Neuron (in vitro differentiated cells): ENCODE data around the gene LAMP5.

ENCODE experiments used
- H2AFZ ChIP-seq: one replicate; pipeline ENCODE4 v1.6.1; 2013; ENCODE audit warnings: low read depth, mild to moderate bottlenecking, inconsistent platforms, low read length, moderate library complexity
- H3K27me3 ChIP-seq: one replicate; pipeline ENCODE4 v1.6.1; 2013; ENCODE audit warnings: low read length; ENCODE audit not compliant: insufficient read depth
- H3K36me3 ChIP-seq: one replicate; pipeline ENCODE4 v1.6.1; 2013; ENCODE audit warnings: low read length; ENCODE audit not compliant: insufficient read depth
- H3K4me1 ChIP-seq: one replicate; pipeline ENCODE4 v1.6.1; 2013; ENCODE audit warnings: low read length; ENCODE audit not compliant: insufficient read depth
- H3K4me3 ChIP-seq: 2 replicates; pipeline ENCODE4 v1.5.1; 2013; ENCODE audit warnings: mild to moderate bottlenecking, low read length, moderate library complexity
- H3K9me3 ChIP-seq: one replicate; pipeline ENCODE4 v1.6.1; 2013; ENCODE audit warnings: low read length

Gene LAMP5

GRCh38 chr20:9520086-9520485 lies 5.7 kb downstream of the LAMP5 start:
- peaks cover 25% of the 10 kb centered on the region for H3K4me1 ChIP-seq
- no peak overlapping the region for H3K4me3 ChIP-seq
- H3K27me3 ChIP-seq, result peaks cover 42% of the 10 kb centered on the region

GRCh38 chr20:9523636-9524035 lies 9.2 kb downstream of the LAMP5 start:
- Histone ChIP-seq H2AFZ (no peak overlapping the region), H3K36me3 (no peaks in the 10 kb centered on the region), H3K4me1 (peaks cover 12% of the 10 kb centered on the region), H3K27me3 (peaks cover 12% of the 10 kb centered on the region), H3K4me3 (no peak overlapping the region), H3K9me3 (no peaks in the 10 kb centered on the region)

More at GRCh38 chr20:9520086-9520485, 5.7 kb downstream of the LAMP5 start:
- no peak overlapping the region for H2AFZ ChIP-seq
- H3K36me3 ChIP-seq, result no peaks in the 10 kb centered on the region
- peaks cover 3% of the 10 kb centered on the region for H3K9me3 ChIP-seq

GRCh38 chr20:9531581-9531980 lies 17.2 kb downstream of the LAMP5 start:
- Histone ChIP-seq H3K36me3 (no peaks in the 10 kb centered on the region), H3K4me3 (no peak overlapping the region), H3K4me1 (peaks cover 14% of the 10 kb centered on the region), H3K27me3 (peaks cover 12% of the 10 kb centered on the region), H3K9me3 (no peaks in the 10 kb centered on the region), H2AFZ (no peak overlapping the region)

GRCh38 chr20:9532069-9532838 lies 17.9 kb downstream of the LAMP5 start:
- H2AFZ ChIP-seq, result no peak overlapping the region
- no peaks in the 10 kb centered on the region for H3K36me3 ChIP-seq
- H3K4me3 ChIP-seq, result no peak overlapping the region
- peaks cover 12% of the 10 kb centered on the region for H3K27me3 ChIP-seq
- peaks cover 14% of the 10 kb centered on the region for H3K4me1 ChIP-seq
- no peaks in the 10 kb centered on the region for H3K9me3 ChIP-seq

GRCh38 chr20:9534025-9534424 lies 19.6 kb downstream of the LAMP5 start:
- no peaks in the 10 kb centered on the region for H3K9me3 ChIP-seq
- no peaks in the 10 kb centered on the region for H3K36me3 ChIP-seq
- H2AFZ ChIP-seq, result no peak overlapping the region
- no peak overlapping the region for H3K4me3 ChIP-seq
- peaks cover 12% of the 10 kb centered on the region for H3K27me3 ChIP-seq
- H3K4me1 ChIP-seq, result peaks cover 14% of the 10 kb centered on the region

- Histone ChIP-seq H3K4me1 (peaks cover 14% of the 10 kb centered on the region), H2AFZ (no peak overlapping the region), H3K27me3 (peaks cover 12% of the 10 kb centered on the region), H3K36me3 (no peaks in the 10 kb centered on the region), H3K4me3 (no peak overlapping the region), H3K9me3 (no peaks in the 10 kb centered on the region)
These were observed 21.1 kb downstream of the LAMP5 start for GRCh38 chr20:9535449-9535848.

GRCh38 chr20:9543214-9543613 lies 28.8 kb downstream of the LAMP5 start:
- H3K36me3 ChIP-seq, result no peaks in the 10 kb centered on the region
- H3K9me3 ChIP-seq, result no peaks in the 10 kb centered on the region
- peaks cover 6% of the 10 kb centered on the region for H3K27me3 ChIP-seq
- H3K4me1 ChIP-seq, result no peaks in the 10 kb centered on the region
- H3K4me3 ChIP-seq, result no peak overlapping the region
- no peak overlapping the region for H2AFZ ChIP-seq

GRCh38 chr20:9550283-9550682 lies 35.9 kb downstream of the LAMP5 start:
- no peaks in the 10 kb centered on the region for H3K4me1 ChIP-seq
- no peaks in the 10 kb centered on the region for H3K9me3 ChIP-seq
- H3K4me3 ChIP-seq, result no peak overlapping the region
- no peaks in the 10 kb centered on the region for H3K36me3 ChIP-seq
- H2AFZ ChIP-seq, result no peak overlapping the region
- peaks cover 17% of the 10 kb centered on the region for H3K27me3 ChIP-seq

GRCh38 chr20:9550871-9551270 lies 36.5 kb downstream of the LAMP5 start:
- peaks cover 17% of the 10 kb centered on the region for H3K27me3 ChIP-seq
- no peaks in the 10 kb centered on the region for H3K9me3 ChIP-seq
- H2AFZ ChIP-seq, result no peak overlapping the region
- no peak overlapping the region for H3K4me3 ChIP-seq
- no peaks in the 10 kb centered on the region for H3K36me3 ChIP-seq
- no peaks in the 10 kb centered on the region for H3K4me1 ChIP-seq

- Histone ChIP-seq H3K36me3 (no peaks in the 10 kb centered on the region), H3K4me3 (no peak overlapping the region), H2AFZ (no peak overlapping the region), H3K4me1 (no peaks in the 10 kb centered on the region), H3K27me3 (peaks cover 17% of the 10 kb centered on the region), H3K9me3 (no peaks in the 10 kb centered on the region)
These were observed 37.6 kb downstream of the LAMP5 start for GRCh38 chr20:9551808-9552550.

- peaks cover 11% of the 10 kb centered on the region for H3K27me3 ChIP-seq
- H3K9me3 ChIP-seq, result no peaks in the 10 kb centered on the region
- no peaks in the 10 kb centered on the region for H3K36me3 ChIP-seq
- H3K4me3 ChIP-seq, result no peak overlapping the region
- no peak overlapping the region for H2AFZ ChIP-seq
- H3K4me1 ChIP-seq, result no peaks in the 10 kb centered on the region
These were observed 41.4 kb downstream of the LAMP5 start for GRCh38 chr20:9555781-9556180.

GRCh38 chr20:9557411-9557810 lies 43.0 kb downstream of the LAMP5 start:
- H3K4me1 ChIP-seq, result no peaks in the 10 kb centered on the region
- no peaks in the 10 kb centered on the region for H3K36me3 ChIP-seq
- H3K27me3 ChIP-seq, result peaks cover 5% of the 10 kb centered on the region
- H3K4me3 ChIP-seq, result no peak overlapping the region
- H2AFZ ChIP-seq, result no peak overlapping the region
- no peaks in the 10 kb centered on the region for H3K9me3 ChIP-seq

- Histone ChIP-seq H3K27me3 (peaks cover 19% of the 10 kb centered on the region), H3K9me3 (no peaks in the 10 kb centered on the region), H3K4me3 (no peak overlapping the region), H3K4me1 (peaks cover 7% of the 10 kb centered on the region), H2AFZ (no peak overlapping the region), H3K36me3 (no peaks in the 10 kb centered on the region)
These were observed 51.6 kb downstream of the LAMP5 start for GRCh38 chr20:9565910-9566550.
